D721Med (cell line): Measurements from ENCODE around the gene PMEPA1.
A peak's percentile ranks its signal among the peaks of the same experiment; 100 is the strongest.

Source experiments
- DNase-seq: peaks from one replicate; pipeline ENCODE4 v3.0.0; 2011; ENCODE audit warnings: low spot score; ENCODE audit not compliant: insufficient read length
- FAIRE-seq: peaks from 2 replicates; lab custom pipeline; 2011; peaks lifted over from hg19 to GRCh38; lab: Jason Lieb, UNC
- CTCF ChIP-seq: IDR thresholded peaks from 2 replicates; pipeline ENCODE4 v1.5.1; 2012; ENCODE audit warnings: mild to moderate bottlenecking, control low read depth; ENCODE audit not compliant: insufficient read depth; ENCODE audit errors: missing control alignments

Gene PMEPA1

DNA sequence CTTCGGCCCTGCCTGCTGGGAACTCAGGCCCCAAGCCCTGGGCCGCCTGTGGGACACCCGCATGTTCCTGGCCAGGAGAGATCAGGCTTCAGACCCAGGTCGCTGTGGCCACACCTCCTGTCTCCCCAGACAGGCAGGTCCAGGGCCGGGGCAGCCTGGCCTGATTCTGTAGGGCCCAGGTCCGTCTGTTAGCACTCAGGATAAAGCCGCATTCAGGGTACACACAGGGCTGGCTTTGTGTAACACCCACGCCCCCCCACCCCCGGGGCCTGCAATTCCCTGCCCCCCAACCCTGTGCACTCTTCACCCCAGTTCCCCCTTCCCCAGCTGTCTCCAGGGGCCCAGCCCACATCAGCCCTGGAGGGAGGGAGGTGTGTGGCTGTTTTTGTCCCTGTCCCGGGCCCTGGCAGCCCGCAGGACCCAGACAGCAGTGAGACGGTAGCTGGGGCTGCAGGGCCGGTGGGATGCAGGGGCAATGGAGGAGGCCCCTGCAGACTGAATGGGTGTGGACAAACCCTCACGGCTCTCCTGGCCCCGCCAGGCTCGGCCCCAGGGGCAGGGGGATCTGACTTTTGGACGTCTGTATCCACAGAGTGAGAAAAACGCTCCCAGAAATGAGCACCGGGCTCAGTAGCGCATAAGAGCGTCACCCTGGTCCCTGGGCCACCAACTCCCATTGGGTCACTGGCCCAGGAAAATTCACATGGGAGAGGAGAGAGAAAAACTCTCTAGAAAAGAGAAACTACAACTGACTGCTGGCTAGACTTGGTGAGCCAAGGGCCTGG lies 47.2 kb downstream of the PMEPA1 start:
- DNase-seq (peak; percentile 12), FAIRE-seq (no peak)
- no peak for TF ChIP-seq CTCF

DNA sequence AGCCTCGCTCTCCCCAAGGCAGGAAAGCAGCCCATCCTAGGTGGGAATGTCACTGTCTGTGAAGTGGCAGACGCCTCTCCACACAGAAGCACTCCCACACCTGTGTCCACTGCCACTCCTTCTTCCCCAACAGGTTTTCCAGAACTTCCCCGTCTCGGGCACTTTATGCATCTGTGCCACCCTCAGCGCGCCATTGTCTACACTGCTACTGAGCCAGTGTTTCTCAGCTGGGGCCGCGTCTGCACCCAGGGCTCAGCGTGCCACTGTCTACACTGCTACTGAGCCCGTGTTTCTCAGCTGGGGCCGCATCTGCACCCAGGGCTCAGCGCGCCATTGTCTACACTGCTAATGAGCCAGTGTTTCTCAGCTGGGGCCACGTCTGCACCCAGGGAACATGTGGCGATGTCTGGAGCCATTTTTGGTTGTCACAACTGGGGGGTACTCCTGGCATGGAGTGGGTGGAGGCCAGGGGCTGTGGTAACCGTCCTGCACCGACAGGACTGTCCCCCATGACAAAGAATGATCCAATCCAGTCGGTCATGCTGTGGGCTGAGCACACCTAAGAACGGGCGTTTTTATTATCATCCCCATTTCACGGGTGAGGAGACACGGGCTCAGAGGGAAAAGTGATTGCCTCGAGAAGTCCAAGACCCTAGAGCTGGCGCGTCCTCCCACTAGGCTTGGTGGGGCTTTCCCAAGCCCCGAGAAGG lies 47.9 kb downstream of the PMEPA1 start:
- no peak for TF ChIP-seq CTCF
- FAIRE-seq (no peak), DNase-seq (no peak)

GRCh38 chr20:57660922-57661745 lies 48.7 kb downstream of the PMEPA1 start:
- no peak for FAIRE-seq
- no peak for TF ChIP-seq CTCF

DNA sequence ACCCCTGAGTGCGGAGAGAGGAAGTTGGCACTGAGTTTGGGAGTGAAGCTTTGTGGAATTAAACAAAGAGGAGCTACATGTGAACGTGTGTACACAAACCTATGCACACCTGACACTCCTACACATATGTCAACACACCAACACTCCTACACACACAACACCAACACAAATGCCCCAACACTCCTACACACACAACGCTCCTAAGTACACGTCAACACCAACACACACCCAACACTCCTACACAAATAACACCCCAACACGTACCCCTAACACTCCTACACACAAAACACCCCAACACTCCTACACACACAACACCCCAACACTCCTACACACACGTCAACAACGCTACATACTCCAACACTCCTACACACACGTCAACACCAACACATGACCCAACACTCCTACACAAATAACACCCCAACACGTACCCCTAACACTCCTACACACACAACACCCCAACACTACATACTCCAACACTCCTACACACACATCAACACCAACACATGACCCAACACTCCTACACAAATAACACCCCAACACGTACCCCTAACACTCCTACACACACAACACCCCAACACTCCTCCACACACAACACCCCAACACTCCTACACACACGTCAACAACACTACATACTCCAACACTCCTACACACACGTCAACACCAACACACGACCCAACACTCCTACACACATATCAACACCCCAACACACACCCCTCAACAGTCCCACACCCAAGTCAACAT lies 49.5 kb downstream of the PMEPA1 start:
- no peak for TF ChIP-seq CTCF
- no peak for FAIRE-seq
- peak; percentile 11 for DNase-seq

More at GRCh38 chr20:57660922-57661745, 48.7 kb downstream of the PMEPA1 start:
- no peak for DNase-seq

- no peak for TF ChIP-seq CTCF
- peak; percentile 17 for DNase-seq
- no peak for FAIRE-seq
Observed at GRCh38 chr20:57659517-57660180, 50.2 kb downstream of the PMEPA1 start.
